ENCODE results near the gene SPHK1.
A peak's percentile ranks its signal among the peaks of the same experiment; 100 is the strongest.

Gene SPHK1

GRCh38 chr17:76365256-76365903, 19.0 kb upstream of the SPHK1 start:
- DNase-seq: no peak

- no peak for DNase-seq
Observed at GRCh38 chr17:76366247-76366646, 18.2 kb upstream of the SPHK1 start.

- DNase-seq: no peak
Observed at GRCh38 chr17:76367642-76368041, 16.8 kb upstream of the SPHK1 start.

- no peak for DNase-seq
Observed at GRCh38 chr17:76368545-76368944, 15.9 kb upstream of the SPHK1 start.

GRCh38 chr17:76369379-76369778, 15.0 kb upstream of the SPHK1 start:
- DNase-seq: no peak

GRCh38 chr17:76369804-76370203, 14.6 kb upstream of the SPHK1 start:
- no peak for DNase-seq

DNA sequence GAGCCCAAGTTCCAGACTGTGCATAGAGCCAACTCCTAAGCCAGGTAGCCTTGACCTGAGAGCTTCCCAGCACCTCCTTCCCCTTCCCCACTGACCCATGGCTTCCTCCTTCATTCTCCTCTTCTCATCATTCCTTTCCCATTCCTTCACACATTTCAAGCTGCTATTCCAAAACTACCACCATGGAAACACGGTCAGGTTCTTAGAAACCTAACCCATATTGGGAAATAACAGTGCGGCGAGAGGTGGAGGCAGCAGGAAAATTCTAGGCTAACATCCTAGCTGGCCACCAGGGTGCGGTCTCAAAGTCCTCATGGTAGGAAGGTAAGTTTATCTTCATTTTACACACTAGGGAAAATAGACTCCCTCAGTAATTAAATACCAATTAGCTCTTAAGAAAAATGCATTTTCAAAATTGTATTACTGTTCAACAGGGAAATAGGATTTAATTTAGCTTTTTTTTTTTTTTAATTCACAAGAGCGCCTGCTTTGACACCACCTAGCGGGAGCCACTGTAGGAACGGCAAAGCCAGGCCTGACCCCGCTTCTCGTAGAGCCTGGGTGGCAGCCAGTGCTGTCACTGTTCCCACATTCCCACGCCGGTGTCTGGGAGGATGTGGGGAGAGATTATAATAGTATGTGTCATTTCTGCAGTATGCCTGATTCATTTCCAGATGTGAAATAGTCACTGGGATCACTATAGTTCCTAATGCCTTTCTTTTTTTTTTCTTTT, 14.0 kb upstream of the SPHK1 start:
- peak; percentile 30 to 61 for DNase-seq

DNA sequence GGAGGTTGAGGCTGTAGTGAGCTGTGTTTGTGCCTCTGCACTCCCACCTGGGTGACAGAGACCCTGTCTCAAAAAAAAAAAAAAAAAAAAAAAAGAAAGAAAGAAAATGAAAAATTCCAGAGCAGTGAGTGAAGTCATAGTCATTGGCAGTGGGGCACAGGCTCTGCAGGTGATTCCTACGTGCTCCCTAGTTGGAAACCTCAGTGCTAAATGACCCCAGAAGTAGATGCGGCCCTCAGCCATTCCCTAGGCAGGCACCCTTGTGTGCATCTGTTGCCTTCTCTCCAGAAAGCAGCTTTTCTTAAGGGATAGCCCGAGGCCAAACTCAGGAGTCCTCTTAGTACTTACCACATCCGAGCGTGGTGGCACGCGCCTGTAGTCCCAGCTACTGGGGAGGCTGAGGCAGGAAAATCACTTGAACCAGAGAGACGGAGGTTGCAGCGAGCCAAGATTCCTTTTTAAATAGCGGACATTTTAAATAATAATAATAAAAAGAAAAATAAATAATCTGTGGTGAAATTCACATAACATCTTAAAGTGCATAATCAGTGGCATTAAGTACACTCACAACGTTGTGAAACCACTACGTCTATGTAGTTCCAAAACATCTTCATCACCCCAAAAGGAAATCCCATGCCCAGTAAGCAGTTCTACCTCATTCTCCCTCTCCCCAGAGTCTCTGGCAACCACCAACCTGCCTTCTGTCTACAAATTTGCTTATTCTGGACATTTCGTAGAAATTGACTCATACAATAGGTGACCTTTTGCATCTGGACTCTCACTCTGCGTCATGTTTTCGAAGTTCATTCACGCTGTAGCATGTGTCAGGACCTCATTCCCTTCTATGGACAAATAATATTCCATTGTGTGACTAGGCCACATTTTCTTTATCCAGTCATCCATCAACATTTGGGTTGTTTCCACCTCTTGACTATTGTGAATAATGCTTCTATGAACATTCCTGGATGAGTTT, 12.5 kb upstream of the SPHK1 start:
- no peak for DNase-seq

- no peak for DNase-seq
Observed at GRCh38 chr17:76376318-76377133, 7.9 kb upstream of the SPHK1 start.

- DNase-seq: no peak
Observed at GRCh38 chr17:76378548-76379274, 5.7 kb upstream of the SPHK1 start.

- no peak for DNase-seq
Observed at GRCh38 chr17:76379275-76379641, 5.2 kb upstream of the SPHK1 start.

- no peak for DNase-seq
Observed at GRCh38 chr17:76379646-76380376, 4.6 kb upstream of the SPHK1 start.

- DNase-seq: peak; percentile 84 to 85
Observed at GRCh38 chr17:76381633-76382350, 2.6 kb upstream of the SPHK1 start.

GRCh38 chr17:76382351-76382802, 2.0 kb upstream of the SPHK1 start:
- DNase-seq: peak; percentile 21 to 54

DNA sequence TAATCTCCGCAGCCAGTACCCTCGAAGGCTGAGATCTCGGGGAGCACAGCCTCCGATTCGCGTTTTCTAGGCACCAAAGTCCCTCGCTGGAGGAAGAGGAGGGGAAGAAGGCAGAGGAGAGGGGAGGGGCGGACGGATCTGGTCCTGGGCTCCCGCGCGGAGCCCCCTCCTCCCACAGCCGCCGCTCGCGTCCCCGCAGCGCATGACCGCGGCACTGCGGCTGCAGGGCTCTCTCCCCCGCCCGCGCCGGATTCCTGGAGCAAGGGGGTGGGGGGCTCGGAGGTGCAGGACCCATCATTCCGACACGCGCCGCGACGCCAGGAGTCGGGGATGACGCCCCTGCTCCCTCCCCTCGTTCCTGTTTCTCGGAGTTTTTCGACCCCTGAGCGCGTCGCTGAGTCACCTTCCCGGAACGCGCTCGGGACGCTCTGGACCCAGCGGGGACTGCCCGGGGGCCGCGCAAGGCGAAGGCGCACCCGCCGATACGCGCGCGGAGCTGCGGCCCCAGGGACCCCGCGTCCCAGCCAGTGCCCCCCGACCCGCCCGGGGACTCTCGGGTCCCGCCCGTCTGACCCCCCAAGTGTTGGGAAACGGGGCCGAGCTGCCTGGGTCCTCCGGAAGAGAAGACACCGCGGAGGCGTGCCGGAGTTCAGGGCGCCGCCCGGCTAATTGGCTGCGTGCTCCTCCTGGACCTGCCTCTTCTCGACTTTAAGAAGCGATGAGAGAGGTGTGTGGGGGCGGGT, 1.4 kb upstream of the SPHK1 start:
- peak; percentile 81 to 85 for DNase-seq

DNA sequence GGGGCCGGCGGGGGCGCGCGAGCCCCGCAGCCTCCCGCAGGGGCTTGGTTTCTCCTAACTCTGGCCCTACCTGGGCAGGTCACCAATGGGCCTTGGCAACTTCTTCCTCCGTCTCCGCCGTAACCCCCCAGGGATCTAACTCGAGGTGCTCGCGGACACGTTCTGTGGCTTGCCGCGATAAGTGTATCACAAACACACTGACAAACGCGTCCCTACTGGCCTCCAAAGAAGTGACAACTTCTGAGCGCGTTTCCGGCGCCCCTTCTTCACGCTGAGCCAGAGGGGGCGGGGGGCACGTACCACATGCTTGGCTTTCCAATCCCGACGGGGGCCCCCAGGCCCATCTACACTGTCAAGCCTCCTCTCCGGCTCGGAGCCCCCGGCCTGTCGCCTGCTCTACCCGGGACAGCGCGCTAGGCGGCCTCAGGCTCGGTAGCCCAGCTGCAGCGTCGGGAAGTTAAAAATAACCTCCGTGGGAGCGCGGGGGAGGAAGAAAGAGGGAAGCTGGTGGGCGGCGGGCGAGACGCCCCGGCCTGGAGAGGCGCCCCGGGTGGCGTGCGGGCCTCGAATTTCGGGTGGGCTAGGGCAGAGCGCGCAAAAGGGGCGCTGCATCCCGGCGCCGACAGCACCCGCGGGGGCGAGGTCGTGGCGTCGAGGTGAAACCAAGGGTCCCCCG, 725 bp upstream of the SPHK1 start:
- DNase-seq: peak; percentile 71 to 81

GRCh38 chr17:76384987-76385891, 830 bp downstream of the SPHK1 start:
- peak in 1 of 2 experiments; percentile 18 for DNase-seq
